WTC11 (cell line): ENCODE data around the gene ASCC1.

Experiments
- JUN ChIP-seq: sonication (generic); formaldehyde crosslinking; IDR thresholded peaks from 2 replicates; pipeline ENCODE4 v1.8.0; 2023; ENCODE audit warnings: mild to moderate bottlenecking, missing genetic modification reagents
- NR1H2 ChIP-seq: sonication (generic); formaldehyde crosslinking; IDR thresholded peaks from 2 replicates; pipeline ENCODE4 v1.9.0; 2021; ENCODE audit warnings: mild to moderate bottlenecking, moderate library complexity, missing genetic modification reagents
- TF ChIP-seq, protein P1 (sequence below): sonication (generic); formaldehyde crosslinking; IDR thresholded peaks from 2 replicates; pipeline ENCODE4 v1.8.0; 2023; ENCODE audit warnings: missing genetic modification reagents, mild to moderate bottlenecking, borderline replicate concordance
- TF ChIP-seq, protein P2 (sequence below): sonication (generic); formaldehyde crosslinking; IDR thresholded peaks from 2 replicates; pipeline ENCODE4 v1.8.1; 2022; ENCODE audit warnings: low read depth, missing genetic modification reagents, borderline replicate concordance
- TF ChIP-seq, protein P3 (sequence below): fragments of 200-600 bp; IDR thresholded peaks from 2 replicates; pipeline ENCODE4 v1.8.0; 2022; ENCODE audit warnings: antibody characterized with exemption

DNA sequence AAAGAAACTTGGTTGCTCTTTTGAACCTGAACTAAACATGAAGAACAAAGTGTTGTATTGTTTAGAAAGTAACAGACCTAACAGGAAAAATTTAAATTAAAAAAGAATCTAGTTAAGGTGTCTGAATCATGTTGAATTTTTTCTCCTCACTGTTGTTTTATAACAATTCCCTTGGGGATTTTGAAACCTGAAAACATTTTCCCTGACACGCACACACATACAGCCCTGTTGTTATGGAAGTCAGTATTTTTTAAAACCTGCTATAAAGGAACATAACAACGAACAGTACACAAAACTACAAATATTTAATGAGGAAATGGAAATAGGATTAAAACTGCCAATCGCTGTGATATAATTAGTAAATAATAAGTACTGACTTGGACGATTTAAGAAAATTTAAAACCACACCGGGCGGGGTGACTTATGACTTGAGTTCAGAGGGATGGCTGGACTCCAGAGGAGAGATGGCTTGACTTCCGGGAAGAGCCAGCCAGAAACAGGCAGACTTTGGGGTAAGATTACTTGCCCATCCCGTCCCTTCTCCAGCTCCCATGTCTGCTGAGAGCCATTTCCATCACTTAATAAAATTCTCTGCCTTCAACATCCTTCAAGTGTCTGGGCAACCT is 111.5 kb downstream of the ASCC1 start:
- TF ChIP-seq, protein P1, sequence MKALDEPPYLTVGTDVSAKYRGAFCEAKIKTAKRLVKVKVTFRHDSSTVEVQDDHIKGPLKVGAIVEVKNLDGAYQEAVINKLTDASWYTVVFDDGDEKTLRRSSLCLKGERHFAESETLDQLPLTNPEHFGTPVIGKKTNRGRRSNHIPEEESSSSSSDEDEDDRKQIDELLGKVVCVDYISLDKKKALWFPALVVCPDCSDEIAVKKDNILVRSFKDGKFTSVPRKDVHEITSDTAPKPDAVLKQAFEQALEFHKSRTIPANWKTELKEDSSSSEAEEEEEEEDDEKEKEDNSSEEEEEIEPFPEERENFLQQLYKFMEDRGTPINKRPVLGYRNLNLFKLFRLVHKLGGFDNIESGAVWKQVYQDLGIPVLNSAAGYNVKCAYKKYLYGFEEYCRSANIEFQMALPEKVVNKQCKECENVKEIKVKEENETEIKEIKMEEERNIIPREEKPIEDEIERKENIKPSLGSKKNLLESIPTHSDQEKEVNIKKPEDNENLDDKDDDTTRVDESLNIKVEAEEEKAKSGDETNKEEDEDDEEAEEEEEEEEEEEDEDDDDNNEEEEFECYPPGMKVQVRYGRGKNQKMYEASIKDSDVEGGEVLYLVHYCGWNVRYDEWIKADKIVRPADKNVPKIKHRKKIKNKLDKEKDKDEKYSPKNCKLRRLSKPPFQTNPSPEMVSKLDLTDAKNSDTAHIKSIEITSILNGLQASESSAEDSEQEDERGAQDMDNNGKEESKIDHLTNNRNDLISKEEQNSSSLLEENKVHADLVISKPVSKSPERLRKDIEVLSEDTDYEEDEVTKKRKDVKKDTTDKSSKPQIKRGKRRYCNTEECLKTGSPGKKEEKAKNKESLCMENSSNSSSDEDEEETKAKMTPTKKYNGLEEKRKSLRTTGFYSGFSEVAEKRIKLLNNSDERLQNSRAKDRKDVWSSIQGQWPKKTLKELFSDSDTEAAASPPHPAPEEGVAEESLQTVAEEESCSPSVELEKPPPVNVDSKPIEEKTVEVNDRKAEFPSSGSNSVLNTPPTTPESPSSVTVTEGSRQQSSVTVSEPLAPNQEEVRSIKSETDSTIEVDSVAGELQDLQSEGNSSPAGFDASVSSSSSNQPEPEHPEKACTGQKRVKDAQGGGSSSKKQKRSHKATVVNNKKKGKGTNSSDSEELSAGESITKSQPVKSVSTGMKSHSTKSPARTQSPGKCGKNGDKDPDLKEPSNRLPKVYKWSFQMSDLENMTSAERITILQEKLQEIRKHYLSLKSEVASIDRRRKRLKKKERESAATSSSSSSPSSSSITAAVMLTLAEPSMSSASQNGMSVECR (CRISPR knock-in tag): no peak
- TF ChIP-seq, protein P2, sequence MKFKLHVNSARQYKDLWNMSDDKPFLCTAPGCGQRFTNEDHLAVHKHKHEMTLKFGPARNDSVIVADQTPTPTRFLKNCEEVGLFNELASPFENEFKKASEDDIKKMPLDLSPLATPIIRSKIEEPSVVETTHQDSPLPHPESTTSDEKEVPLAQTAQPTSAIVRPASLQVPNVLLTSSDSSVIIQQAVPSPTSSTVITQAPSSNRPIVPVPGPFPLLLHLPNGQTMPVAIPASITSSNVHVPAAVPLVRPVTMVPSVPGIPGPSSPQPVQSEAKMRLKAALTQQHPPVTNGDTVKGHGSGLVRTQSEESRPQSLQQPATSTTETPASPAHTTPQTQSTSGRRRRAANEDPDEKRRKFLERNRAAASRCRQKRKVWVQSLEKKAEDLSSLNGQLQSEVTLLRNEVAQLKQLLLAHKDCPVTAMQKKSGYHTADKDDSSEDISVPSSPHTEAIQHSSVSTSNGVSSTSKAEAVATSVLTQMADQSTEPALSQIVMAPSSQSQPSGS (CRISPR knock-in tag): no peak
- TF ChIP-seq, protein P3, sequence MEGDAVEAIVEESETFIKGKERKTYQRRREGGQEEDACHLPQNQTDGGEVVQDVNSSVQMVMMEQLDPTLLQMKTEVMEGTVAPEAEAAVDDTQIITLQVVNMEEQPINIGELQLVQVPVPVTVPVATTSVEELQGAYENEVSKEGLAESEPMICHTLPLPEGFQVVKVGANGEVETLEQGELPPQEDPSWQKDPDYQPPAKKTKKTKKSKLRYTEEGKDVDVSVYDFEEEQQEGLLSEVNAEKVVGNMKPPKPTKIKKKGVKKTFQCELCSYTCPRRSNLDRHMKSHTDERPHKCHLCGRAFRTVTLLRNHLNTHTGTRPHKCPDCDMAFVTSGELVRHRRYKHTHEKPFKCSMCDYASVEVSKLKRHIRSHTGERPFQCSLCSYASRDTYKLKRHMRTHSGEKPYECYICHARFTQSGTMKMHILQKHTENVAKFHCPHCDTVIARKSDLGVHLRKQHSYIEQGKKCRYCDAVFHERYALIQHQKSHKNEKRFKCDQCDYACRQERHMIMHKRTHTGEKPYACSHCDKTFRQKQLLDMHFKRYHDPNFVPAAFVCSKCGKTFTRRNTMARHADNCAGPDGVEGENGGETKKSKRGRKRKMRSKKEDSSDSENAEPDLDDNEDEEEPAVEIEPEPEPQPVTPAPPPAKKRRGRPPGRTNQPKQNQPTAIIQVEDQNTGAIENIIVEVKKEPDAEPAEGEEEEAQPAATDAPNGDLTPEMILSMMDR: no peak
- TF ChIP-seq NR1H2: no peak
- no peak for TF ChIP-seq JUN (CRISPR knock-in tag)
